HG02798 (cell line): Measurements from ENCODE around the gene HGS.
"Not testable (repeated sequence)": the region's sequence is repeated elsewhere in the genome, so short reads cannot be mapped to it uniquely, and the experiment has no call there.

Source experiments
- ATAC-seq: cut with Tn5 transposase; IDR thresholded peaks from one replicate; pipeline ENCODE4 v1.9.1; 2021; ENCODE audit warnings: mild to moderate bottlenecking; ENCODE audit not compliant: unreplicated experiment, poor library complexity

Gene HGS

GRCh38 chr17:81655378-81656117 lies 28.3 kb upstream of the HGS start:
- no peak for ATAC-seq

GRCh38 chr17:81656118-81656743 lies 27.6 kb upstream of the HGS start, which contains the start of gene PDE6G:
Gene PDE6G (minus strand): TSS chr17:81656542. CDS start chr17:81653305, 3,237 bp downstream.
- ATAC-seq, result no peak

- ATAC-seq, result no peak
Measured at GRCh38 chr17:81656835-81657234, 27.0 kb upstream of the HGS start.

GRCh38 chr17:81659038-81659437 lies 24.8 kb upstream of the HGS start:
- no peak for ATAC-seq

- ATAC-seq, result no peak
Measured at GRCh38 chr17:81660441-81660840, 23.4 kb upstream of the HGS start.

GRCh38 chr17:81662002-81662401 lies 21.8 kb upstream of the HGS start:
- ATAC-seq, result no peak

- ATAC-seq, result no peak
Measured at GRCh38 chr17:81664051-81664470, 19.8 kb upstream of the HGS start.

GRCh38 chr17:81665205-81666091 lies 18.4 kb upstream of the HGS start:
- ATAC-seq, result peak; percentile 15

GRCh38 chr17:81666092-81666341 lies 17.8 kb upstream of the HGS start:
- no peak for ATAC-seq

- ATAC-seq, result peak; percentile 94
Measured at GRCh38 chr17:81666342-81667191, 17.2 kb upstream of the HGS start, which contains the start of the genes CCDC137 and OXLD1. Gene CCDC137 (plus strand): TSS chr17:81666737. CDS start chr17:81666767, 30 bp downstream. Gene OXLD1 (minus strand): TSS chr17:81666605. CDS start chr17:81666577, 28 bp downstream.

- ATAC-seq, result no peak
Measured at GRCh38 chr17:81667754-81668153, 16.1 kb upstream of the HGS start.

- no peak for ATAC-seq
Measured at GRCh38 chr17:81672504-81672903, 11.3 kb upstream of the HGS start.

GRCh38 chr17:81672954-81673353 lies 10.9 kb upstream of the HGS start:
- ATAC-seq, result no peak

- ATAC-seq, result no peak
Measured at GRCh38 chr17:81673561-81674258, 10.1 kb upstream of the HGS start.

- ATAC-seq, result not testable (repeated sequence)
Measured at GRCh38 chr17:81675515-81676221, 8.1 kb upstream of the HGS start.

- ATAC-seq, result no peak
Measured at GRCh38 chr17:81676906-81677305, 6.9 kb upstream of the HGS start.

- ATAC-seq, result no peak
Measured at GRCh38 chr17:81680150-81680549, 3.7 kb upstream of the HGS start.

- ATAC-seq, result no peak
Measured at GRCh38 chr17:81681672-81682071, 2.1 kb upstream of the HGS start.
